Fibroblast of peridontal ligament (primary cell): Measurements from ENCODE around the gene TFCP2.
A peak's percentile ranks its signal among the peaks of the same experiment; 100 is the strongest.

Experiments
- DNase-seq: peaks from one replicate; pipeline ENCODE4 v3.0.0-alpha.2; 2010; ENCODE audit errors: extremely low read depth

Gene TFCP2

DNA sequence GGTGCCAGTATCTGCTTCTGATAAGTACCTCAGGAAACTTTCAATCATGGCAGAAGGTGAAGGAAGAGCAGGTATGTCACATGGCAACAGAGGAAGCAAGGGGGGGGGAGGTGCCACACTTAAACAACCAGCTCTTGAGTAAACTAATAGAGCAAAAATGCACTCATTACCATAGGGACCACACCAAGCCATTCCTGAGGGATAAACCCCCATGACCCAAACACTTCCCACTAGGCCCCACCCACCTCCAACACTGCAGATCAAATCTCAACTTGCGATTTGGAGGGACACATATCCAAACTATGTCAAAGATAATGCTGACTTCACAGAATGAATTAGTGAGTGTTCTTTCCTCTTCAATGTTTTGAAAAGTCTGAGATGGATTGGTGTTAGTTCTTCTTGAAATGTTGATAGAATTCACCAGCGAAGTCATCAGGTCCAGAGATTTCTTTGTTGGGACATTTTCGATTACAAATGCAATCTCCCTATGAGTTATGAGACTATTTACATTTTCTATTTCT lies 16.6 kb downstream of the TFCP2 start:
- DNase-seq: no peak

DNA sequence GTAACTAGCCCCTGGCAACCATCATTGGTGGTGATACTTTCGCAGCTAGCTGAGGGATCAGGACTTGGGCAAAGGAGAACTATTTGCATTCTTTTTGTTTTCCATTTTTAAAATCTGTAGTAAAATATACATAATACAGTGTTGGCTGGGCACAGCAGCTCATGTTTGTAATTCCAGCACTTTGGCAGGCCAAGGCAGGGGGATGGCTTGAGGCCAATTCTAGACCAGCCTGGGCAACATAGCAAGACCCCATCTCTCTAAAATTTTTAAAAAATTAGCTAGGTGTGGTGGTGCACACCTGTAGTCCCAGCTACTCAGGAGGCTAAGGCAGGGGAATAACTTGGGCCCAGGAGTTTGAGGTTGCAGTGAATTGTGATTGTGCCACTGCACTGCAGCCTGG lies 20.0 kb downstream of the TFCP2 start:
- DNase-seq: no peak

- DNase-seq: no peak
Measured at GRCh38 chr12:51150777-51151176, 22.2 kb downstream of the TFCP2 start.

- DNase-seq: no peak
Measured at GRCh38 chr12:51147309-51147708, 25.6 kb downstream of the TFCP2 start.

- no peak for DNase-seq
Measured at GRCh38 chr12:51139292-51139844, 33.6 kb downstream of the TFCP2 start.

DNA sequence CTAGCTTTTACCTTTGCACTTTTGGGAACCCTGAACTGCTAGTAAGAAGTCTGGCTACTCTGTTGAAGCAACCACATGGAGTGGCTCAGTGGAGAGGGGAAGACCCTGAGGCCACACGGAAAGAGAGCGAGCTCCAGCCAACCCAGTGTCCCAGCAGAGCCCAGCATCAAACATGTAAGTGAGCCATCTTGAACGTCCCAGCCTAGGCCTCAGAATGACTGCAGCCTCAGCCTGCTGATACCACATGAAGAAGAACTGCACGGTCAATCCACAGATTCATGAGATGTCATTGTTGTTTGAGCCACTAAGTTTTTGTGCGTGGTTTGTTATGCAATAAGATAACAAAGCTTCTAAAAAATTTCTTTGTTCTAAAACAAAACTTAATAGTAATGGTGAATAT lies 40.2 kb downstream of the TFCP2 start:
- no peak for DNase-seq

DNA sequence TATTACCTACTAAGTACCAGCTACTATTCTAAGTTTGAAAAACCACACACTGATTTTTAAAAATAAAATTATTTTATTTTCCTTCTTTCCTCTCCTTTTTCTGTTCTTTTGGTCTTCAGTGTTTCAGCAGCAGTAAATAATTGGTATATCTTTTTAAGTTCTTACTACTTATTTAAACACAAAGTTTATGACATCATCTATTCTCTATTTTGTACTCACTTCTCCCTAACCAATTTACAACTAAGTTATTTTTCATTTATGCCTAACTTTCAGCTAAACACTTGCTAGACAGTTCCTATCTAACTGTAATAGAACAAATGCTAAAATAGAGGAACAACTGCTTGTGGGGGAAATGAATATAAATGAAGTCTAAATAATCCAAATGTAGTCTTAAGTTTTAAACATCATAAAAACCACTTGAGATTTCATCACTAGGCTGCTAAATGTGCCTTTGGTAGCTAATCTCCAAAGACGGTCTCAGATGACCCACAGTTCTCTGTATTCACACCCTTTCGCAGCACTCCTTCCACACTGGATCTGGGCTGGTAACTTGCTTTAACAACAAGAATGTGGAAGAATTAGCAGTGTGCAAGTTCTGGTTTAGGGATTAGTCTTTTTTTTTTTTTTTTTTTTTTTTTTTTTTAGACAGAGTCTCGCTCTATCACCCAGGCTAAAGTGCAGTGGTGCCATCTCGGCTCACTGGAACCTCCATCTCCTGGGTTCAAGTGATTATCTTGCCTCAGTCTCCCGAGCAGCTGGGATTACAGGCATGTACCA lies 41.0 kb downstream of the TFCP2 start:
- no peak for DNase-seq

DNA sequence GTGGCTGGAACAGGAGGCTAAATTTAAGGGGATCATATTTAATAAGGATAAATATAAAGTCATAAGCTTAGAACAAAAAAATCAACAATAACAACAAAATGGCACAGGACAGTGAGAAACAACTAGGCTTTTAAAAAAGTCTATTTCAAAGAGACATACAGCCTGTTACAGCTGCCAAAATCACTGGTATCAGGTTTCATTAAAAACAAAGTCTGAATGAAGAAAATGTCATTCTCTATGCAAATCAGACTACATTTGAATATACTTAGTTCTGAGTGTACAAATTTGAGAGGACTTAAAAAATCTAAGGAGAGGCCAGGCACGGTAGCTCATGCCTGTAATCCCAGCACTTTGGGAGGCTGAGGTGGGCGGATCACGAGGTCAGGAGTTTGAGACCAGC lies 44.0 kb downstream of the TFCP2 start:
- peak; percentile 70 for DNase-seq

DNA sequence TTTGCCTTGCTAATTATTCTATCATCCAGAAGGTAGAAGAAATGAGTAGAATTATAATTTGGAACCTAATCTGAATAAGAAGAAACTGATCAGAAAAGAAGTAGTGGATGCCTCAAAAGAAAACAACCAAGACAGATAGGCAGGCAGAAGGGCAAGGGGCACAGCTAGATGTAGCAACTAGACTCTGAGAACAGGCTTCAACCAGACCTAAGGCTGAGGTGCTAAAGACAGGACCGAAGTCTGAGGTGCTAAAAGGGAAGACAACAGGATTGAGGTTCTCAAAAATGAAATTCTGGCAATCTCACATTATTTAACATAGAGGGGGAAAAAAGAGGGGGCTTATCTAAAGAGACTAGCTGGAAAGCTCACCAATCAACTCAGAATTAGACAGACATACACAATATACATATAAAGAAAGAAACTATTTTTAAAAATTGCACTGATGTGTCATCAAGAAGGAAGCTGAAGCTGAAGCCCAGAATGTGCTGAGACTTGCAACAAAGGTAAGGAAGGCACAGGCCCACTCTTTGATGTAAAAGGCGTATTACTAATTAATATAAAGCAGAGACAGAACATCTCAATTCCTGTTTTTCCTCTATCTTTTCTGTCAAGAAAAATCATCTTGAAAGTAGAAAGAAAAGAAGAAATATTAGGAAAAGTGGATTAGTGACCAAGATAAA lies 45.7 kb downstream of the TFCP2 start:
- peak; percentile 18 for DNase-seq

DNA sequence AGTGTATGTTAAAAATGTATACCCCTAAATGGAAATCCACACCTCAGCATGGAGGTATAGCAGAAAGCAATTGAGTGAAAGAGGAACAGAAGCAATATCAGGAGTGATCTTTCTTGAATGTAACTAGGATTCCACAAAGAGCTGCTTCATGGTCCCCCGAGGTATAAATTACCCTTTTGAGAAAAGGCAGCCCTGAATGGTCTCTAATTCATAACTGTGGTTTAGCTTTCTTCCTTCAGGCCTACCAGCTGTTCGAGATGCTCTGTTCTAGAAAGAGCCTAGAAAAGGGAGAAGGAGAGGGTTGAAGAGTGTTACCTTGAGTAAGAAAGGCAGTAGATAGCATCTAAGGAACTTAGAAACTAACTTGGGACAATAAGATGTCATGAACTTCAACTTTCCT lies 46.6 kb downstream of the TFCP2 start:
- DNase-seq: no peak

GRCh38 chr12:51124504-51124903 lies 48.4 kb downstream of the TFCP2 start:
- DNase-seq: no peak

DNA sequence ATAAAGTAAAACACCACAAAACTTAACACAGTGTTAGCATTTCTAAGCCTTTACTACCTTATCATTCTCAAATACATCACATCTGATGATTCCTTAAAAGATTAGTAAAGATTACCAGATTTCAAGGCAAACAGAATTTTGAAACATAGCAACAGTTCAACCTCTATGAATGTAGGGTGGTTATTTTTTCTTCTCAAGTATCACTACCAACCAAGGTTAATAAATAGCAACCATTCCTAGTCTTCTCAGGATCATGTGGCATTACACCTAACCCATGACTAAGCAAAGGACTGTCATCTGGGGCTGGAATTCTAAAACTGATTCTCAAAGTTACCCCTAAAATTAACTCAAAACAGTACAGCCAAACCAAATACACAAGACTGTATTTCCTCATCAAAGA lies 50.1 kb downstream of the TFCP2 start:
- DNase-seq: no peak

DNA sequence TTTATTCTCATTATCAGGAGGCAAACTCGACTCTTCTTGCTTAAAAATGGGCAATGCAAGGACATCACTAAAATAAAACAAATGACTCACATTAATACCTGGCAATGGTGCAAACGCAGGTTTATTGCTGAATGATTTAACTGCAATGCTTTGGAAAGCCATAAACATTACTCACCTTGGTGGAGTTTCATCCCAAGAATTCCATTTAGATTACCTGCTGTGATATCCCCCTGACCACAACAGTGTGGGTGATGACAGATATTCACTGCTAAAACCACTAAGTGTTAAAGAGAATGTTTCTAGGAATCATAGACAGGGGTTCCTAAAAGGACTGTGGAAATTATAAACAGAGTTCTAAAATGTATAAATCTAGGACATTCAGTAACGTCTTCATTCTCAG lies 54.2 kb downstream of the TFCP2 start:
- no peak for DNase-seq

DNA sequence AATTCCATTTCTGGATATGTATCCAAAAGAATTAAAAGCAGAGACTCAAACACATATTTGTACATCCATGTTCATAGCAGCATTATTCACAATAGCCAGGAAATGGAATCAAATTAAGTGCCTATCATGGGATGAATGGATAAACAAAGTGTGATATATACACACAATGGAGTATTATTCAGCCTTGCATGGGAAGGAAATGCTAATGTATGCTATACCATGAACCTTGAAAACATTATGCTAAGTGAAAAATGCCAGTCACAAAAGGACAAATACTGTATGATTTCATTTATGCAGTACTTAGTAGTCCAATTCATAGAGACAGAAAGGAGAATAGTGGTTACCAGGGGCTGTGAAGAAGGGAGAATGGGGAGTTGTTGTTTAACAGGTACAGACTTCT lies 57.4 kb downstream of the TFCP2 start:
- no peak for DNase-seq

DNA sequence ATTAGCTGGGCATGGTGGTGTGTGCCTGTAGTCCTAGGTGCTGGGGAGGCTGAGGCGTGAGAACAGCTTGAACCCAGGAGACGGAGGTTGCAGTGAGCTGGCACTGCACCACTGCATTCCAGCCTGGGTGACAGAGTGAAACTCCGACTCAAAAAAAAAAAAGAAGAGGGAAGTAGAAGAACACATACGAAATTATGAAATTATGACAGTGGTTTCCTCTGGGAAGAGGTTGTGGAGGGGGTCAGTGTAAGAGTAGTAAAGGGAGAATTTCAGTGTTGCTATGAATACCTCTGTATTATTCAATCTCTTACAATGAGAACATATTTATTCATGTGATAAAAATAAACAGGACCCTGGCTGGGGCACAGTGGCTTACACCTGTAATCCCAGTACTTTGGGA lies 64.8 kb downstream of the TFCP2 start:
- DNase-seq: no peak

GRCh38 chr12:51103977-51104376 lies 69.0 kb downstream of the TFCP2 start:
- no peak for DNase-seq

DNA sequence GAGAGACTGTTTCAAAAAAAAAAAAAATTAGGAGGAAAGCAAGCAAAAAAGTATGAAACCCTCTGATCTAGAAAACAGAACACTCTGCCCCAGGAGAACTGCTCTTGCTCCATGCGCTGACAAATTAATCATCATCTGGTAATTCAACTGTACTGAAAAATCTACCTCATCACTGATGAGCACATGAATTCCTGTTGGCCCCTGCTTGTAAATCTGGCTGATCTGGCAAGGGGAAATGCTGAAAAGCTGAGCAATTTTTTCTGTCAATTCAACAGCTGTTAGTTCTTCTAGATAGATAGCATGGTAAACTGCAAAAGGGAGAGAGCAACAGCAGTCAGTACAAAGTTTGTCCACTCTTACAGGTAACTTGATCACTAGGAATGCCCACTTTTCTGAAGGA lies 74.3 kb downstream of the TFCP2 start:
- no peak for DNase-seq

DNA sequence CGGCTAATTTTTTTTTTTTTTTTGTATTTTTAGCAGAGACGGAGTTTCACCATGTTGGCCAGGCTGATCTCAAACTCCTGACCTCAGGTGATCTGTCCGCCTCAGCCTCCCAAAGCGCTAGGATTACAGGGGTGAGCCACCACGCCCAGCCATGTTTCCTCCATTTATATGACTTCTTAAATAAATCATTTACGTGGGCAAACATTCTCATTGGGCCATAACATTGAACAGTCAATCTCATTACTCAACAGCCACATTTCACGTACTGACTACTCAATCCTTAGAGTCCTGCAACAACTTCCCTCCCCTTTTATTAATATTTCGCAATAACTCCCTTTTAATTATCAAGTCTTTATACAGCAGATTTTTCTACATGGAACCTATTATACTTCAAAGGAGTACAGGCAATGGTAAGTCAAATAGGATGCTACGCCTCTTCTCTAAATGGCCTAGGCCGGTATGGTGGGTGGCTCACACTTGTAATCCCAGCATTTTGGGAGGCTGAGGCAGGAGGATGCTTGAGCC lies 82.2 kb downstream of the TFCP2 start:
- DNase-seq: no peak

- DNase-seq: no peak
Measured at GRCh38 chr12:51087818-51088217, 85.1 kb downstream of the TFCP2 start.

DNA sequence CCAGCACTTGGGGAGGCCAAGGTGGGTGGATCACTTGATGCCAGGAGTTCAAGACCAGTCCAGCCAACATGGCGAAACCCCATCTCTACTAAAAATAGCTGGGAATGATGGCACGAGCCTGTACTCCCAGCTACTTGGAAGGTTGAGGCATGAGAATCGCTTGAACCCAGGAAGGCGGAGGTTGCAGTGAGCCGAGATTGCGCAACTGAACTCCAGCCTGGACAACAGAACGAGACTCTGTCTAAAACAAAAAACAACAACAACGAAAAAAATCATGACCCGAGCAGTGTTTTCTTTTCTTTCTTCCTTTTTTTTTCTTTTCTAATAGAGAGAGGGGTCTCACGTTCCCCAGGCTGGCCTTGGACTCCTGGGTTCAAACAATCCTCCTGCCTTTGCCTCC lies 86.0 kb downstream of the TFCP2 start:
- DNase-seq: no peak

GRCh38 chr12:51085757-51086156 lies 87.2 kb downstream of the TFCP2 start:
- DNase-seq: no peak

GRCh38 chr12:51083126-51083833 lies 89.7 kb downstream of the TFCP2 start, which contains the start of gene CSRNP2:
Gene CSRNP2, minus strand, starts transcription at chr12:51083596. Its CDS starts 7,035 bp downstream, at chr12:51076561.
- DNase-seq: peak; percentile 93
